Thyroid gland (tissue), 4 donors: Measurements from ENCODE around the gene SEMA5A.

ENCODE experiments used
- POLR2A ChIP-seq, 2 donors: fragments of 450-650 bp; IDR thresholded peaks; one replicate each; pipeline ENCODE4 v1.6.1; 2017; ENCODE audit warnings: antibody characterized with exemption in 2 of 2, mild to moderate bottlenecking in 2 of 2, moderate library complexity in 1 of 2
- TF ChIP-seq, protein P1 (sequence below), 6 experiments: fragments of 200-600 bp in 3 of 6; fragments of 450-650 bp in 3 of 6; sonication (generic) in 3 of 6; IDR thresholded peaks; one replicate each; pipeline ENCODE4 v1.5.1; 2016 to 2019; ENCODE audit warnings: antibody characterized with exemption in 6 of 6, mild to moderate bottlenecking in 2 of 6, inconsistent platforms in 1 of 6, moderate library complexity in 1 of 6

DNA sequence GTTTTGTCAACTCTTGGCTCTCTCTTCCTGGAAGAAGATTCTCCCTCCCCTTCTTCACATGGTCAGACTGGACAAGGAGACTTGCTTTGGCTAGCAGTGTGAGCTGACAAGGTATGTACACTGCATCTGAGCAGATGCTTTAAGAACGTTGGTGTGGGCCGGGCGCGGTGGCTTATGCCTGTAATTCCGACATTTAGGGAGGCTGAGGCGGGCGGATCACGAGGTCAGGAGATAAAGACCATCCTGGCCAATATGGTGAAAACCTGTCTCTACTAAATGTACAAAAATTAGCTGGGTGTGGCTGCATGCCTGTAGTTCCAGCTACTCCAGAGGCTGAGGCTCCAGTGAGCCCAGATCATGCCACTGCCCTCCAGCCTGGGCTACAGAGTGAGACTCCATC is 26.4 kb upstream of the SEMA5A start:
- TF ChIP-seq, protein P1, sequence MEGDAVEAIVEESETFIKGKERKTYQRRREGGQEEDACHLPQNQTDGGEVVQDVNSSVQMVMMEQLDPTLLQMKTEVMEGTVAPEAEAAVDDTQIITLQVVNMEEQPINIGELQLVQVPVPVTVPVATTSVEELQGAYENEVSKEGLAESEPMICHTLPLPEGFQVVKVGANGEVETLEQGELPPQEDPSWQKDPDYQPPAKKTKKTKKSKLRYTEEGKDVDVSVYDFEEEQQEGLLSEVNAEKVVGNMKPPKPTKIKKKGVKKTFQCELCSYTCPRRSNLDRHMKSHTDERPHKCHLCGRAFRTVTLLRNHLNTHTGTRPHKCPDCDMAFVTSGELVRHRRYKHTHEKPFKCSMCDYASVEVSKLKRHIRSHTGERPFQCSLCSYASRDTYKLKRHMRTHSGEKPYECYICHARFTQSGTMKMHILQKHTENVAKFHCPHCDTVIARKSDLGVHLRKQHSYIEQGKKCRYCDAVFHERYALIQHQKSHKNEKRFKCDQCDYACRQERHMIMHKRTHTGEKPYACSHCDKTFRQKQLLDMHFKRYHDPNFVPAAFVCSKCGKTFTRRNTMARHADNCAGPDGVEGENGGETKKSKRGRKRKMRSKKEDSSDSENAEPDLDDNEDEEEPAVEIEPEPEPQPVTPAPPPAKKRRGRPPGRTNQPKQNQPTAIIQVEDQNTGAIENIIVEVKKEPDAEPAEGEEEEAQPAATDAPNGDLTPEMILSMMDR (IDR thresholded peaks at IDR 0.05) = no peak
- no peak for TF ChIP-seq POLR2A (IDR thresholded peaks at IDR 0.05)
